Neural crest cell (in vitro differentiated cells): ENCODE results near the gene DLX3. TPM values are rescaled to one million over a fixed set of nuclear protein-coding genes. Genes with fewer than 3 reads are reported as not detected.

Experiments
- DNase-seq: peaks from one replicate; pipeline ENCODE4 v3.0.0; 2021; ENCODE audit warnings: low read depth, mixed read lengths, low spot score
- H3K27ac Mint-ChIP-seq: one replicate; pipeline ENCODE4 v1.8.0; 2021; ENCODE audit warnings: mild to moderate bottlenecking, mixed read lengths; ENCODE audit not compliant: unreplicated experiment
- H3K27me3 Mint-ChIP-seq: 2 replicates; pipeline ENCODE4 v1.8.0; 2021; ENCODE audit warnings: low read depth, mild to moderate bottlenecking, mixed read lengths
- H3K36me3 Mint-ChIP-seq: 2 replicates; pipeline ENCODE4 v1.8.0; 2021; ENCODE audit warnings: low read depth, mild to moderate bottlenecking, mixed read lengths
- H3K4me1 Mint-ChIP-seq: 2 replicates; pipeline ENCODE4 v1.8.0; 2021; ENCODE audit warnings: mixed read lengths
- H3K4me3 Mint-ChIP-seq: one replicate; pipeline ENCODE4 v1.8.0; 2021; ENCODE audit warnings: mild to moderate bottlenecking, mixed read lengths
- H3K9me3 Mint-ChIP-seq: 2 replicates; pipeline ENCODE4 v1.8.0; 2021; ENCODE audit warnings: mixed read lengths
- CTCF ChIP-seq: fragments of 200-600 bp; sonication (generic); conservative IDR thresholded peaks from 2 replicates; pipeline ENCODE4 v1.5.0; 2021; ENCODE audit warnings: antibody characterized with exemption, mild to moderate bottlenecking
- total RNA-seq: library from RNA; stranded (reverse); gene quantifications from 2 replicates; pipeline ENCODE4 v1.2.1, GENCODE V29; 2021

Gene DLX3
- total RNA-seq, 1 donor from 2014 or later = 1.0 TPM

GRCh38 chr17:50037321-50038107, 42.5 kb upstream of the DLX3 start:
- TF ChIP-seq CTCF = no peak
- Mint-ChIP-seq H3K9me3 (no peaks in the 10 kb centered on the region), H3K4me1 (no peaks in the 10 kb centered on the region), H3K4me3 (no peak overlapping the region), H3K36me3 (no peaks in the 10 kb centered on the region), H3K27me3 (no peaks in the 10 kb centered on the region), H3K27ac (no peak overlapping the region)
- no peak for DNase-seq

- Mint-ChIP-seq H3K36me3 (no peaks in the 10 kb centered on the region), H3K27me3 (no peaks in the 10 kb centered on the region), H3K9me3 (no peaks in the 10 kb centered on the region), H3K27ac (peak overlapping the region; percentile 27), H3K4me3 (no peak overlapping the region), H3K4me1 (no peaks in the 10 kb centered on the region)
- no peak for TF ChIP-seq CTCF
- DNase-seq = no peak
Observed at GRCh38 chr17:50036455-50037261, 41.6 kb upstream of the DLX3 start.

- no peak overlapping the region for H3K27ac Mint-ChIP-seq
- TF ChIP-seq CTCF = no peak
- no peaks in the 10 kb centered on the region for H3K36me3 Mint-ChIP-seq
- H3K27me3 Mint-ChIP-seq = no peaks in the 10 kb centered on the region
- no peaks in the 10 kb centered on the region for H3K4me1 Mint-ChIP-seq
- H3K4me3 Mint-ChIP-seq = no peak overlapping the region
- DNase-seq = no peak
- no peaks in the 10 kb centered on the region for H3K9me3 Mint-ChIP-seq
Observed at GRCh38 chr17:50035945-50036344, 40.9 kb upstream of the DLX3 start.

GRCh38 chr17:50035421-50035879, 40.4 kb upstream of the DLX3 start:
- Mint-ChIP-seq H3K4me1 (no peaks in the 10 kb centered on the region), H3K27ac (no peak overlapping the region), H3K27me3 (peaks cover under 1% of the 10 kb centered on the region), H3K9me3 (no peaks in the 10 kb centered on the region), H3K36me3 (no peaks in the 10 kb centered on the region), H3K4me3 (no peak overlapping the region)
- no peak for DNase-seq
- no peak for TF ChIP-seq CTCF

GRCh38 chr17:50034498-50035364, 39.7 kb upstream of the DLX3 start:
- Mint-ChIP-seq H3K27me3 (peaks cover 2% of the 10 kb centered on the region), H3K4me3 (no peak overlapping the region), H3K27ac (no peak overlapping the region), H3K36me3 (no peaks in the 10 kb centered on the region), H3K4me1 (no peaks in the 10 kb centered on the region), H3K9me3 (no peaks in the 10 kb centered on the region)
- DNase-seq = no peak
- no peak for TF ChIP-seq CTCF
